HepG2 (cell line): ENCODE results near the gene VAPB. TPM values are rescaled to one million over a fixed set of nuclear protein-coding genes. Genes with fewer than 3 reads are reported as not detected.
A peak's percentile ranks its signal among the peaks of the same experiment; 100 is the strongest.
"Not testable (repeated sequence)": the region's sequence is repeated elsewhere in the genome, so short reads cannot be mapped to it uniquely, and the experiment has no call there.

ENCODE experiments used
- ATAC-seq: fragments of 200-7000 bp; cut with Tn5 transposase; 3 replicates; pipeline ENCODE4 v1.9.1; 2020; ENCODE audit warnings: mild to moderate bottlenecking, moderate library complexity
- BruUV-seq: library from RNA; stranded (reverse); fragments of 400-500 nt; replicated peaks from 2 replicates; lab custom pipeline; 2021; lab: Mats Ljungman, UMichigan
- CTCF ChIA-PET: fragments of 300-600 bp; formaldehyde crosslinking; extraction: SDS; loops from one replicate; lab custom pipeline; 2021; ENCODE audit warnings: low total read pairs, inconsistent platforms, low intra/inter-chr PET ratio; lab: Yijun Ruan, JAX
- POLR2A ChIA-PET: fragments of 350-600 bp; sonication (Branson Sonifier 250); formaldehyde crosslinking; loops from one replicate; lab custom pipeline; 2020; ENCODE audit warnings: antibody characterized with exemption, inconsistent platforms; lab: Yijun Ruan, JAX
- DNase-seq: peaks from one replicate; pipeline ENCODE4 v3.0.0-alpha.2; 2015; ENCODE audit warnings: low spot score
- FAIRE-seq: peaks from 3 replicates; lab custom pipeline; 2011; peaks lifted over from hg19 to GRCh38; lab: Jason Lieb, UNC
- H2AFZ ChIP-seq: one replicate; pipeline ENCODE4 v1.6.1; 2011; ENCODE audit warnings: low read length, inconsistent platforms
- H3K27ac ChIP-seq: fragments of 300-600 bp; 3 replicates; pipeline ENCODE4 v1.8.0; 2011; ENCODE audit warnings: mixed run types, mild to moderate bottlenecking, mixed read lengths, low read length, inconsistent platforms; ENCODE audit not compliant: insufficient read depth; ENCODE audit errors: extremely low read length
- H3K27me3 ChIP-seq, 2 experiments: fragments of 200-600 bp in 1 of 2; 2 replicates in 1 of 2; 3 replicates in 1 of 2; pipeline versions ENCODE4 v1.6.0 to v1.8.0; 2011; ENCODE audit warnings: low read length in 2 of 2, mild to moderate bottlenecking in 2 of 2, moderate library complexity in 2 of 2, inconsistent platforms in 1 of 2; ENCODE audit not compliant: insufficient read depth in 2 of 2, control insufficient read depth in 1 of 2
- H3K36me3 ChIP-seq, 2 experiments: fragments of 200-600 bp in 1 of 2; replicated peaks in 1 of 2; 2 replicates in 1 of 2; 3 replicates in 1 of 2; pipeline versions ENCODE4 v1.5.1 to v1.8.0; 2011; ENCODE audit warnings: low read length in 2 of 2, inconsistent platforms in 1 of 2; ENCODE audit not compliant: insufficient read depth in 2 of 2, control insufficient read depth in 1 of 2
- H3K4me1 ChIP-seq: 2 replicates; pipeline ENCODE4 v1.5.1; 2012; ENCODE audit warnings: low read length, inconsistent platforms; ENCODE audit not compliant: insufficient read depth
- H3K4me2 ChIP-seq: 2 replicates; pipeline ENCODE4 v1.6.0; 2011; ENCODE audit warnings: low read depth, low read length, inconsistent platforms
- H3K4me3 ChIP-seq, 3 experiments: fragments of 200-600 bp in 1 of 3; sonication (generic), shearing (Covaris generic) in 1 of 3; replicated peaks in 1 of 3; 2 replicates each; pipeline ENCODE4 v1.5.1; 2011 to 2016; ENCODE audit warnings: low read length in 3 of 3, inconsistent platforms in 2 of 3, low read depth in 2 of 3, mild to moderate bottlenecking in 2 of 3, control low read depth in 1 of 3, mixed read lengths in 1 of 3; ENCODE audit not compliant: insufficient read depth in 1 of 3
- H3K79me2 ChIP-seq: one replicate; pipeline ENCODE4 v1.6.1; 2011; ENCODE audit warnings: low read length, inconsistent platforms; ENCODE audit not compliant: insufficient read depth
- H3K9ac ChIP-seq: 2 replicates; pipeline ENCODE4 v1.6.0; 2011; ENCODE audit warnings: mild to moderate bottlenecking, low read depth, low read length, inconsistent platforms; ENCODE audit not compliant: insufficient read depth
- H3K9me3 ChIP-seq: 2 replicates; pipeline ENCODE4 v1.5.1; 2012; ENCODE audit warnings: mild to moderate bottlenecking, low read length
- H4K20me1 ChIP-seq: 2 replicates; pipeline ENCODE4 v1.6.0; 2011; ENCODE audit warnings: inconsistent platforms, mild to moderate bottlenecking, low read length, moderate library complexity; ENCODE audit not compliant: insufficient read depth
- FOXC1 ChIP-seq: sonication (generic); formaldehyde crosslinking; IDR thresholded peaks from 2 replicates; pipeline ENCODE4 v1.8.0; 2022; ENCODE audit warnings: mild to moderate bottlenecking, missing genetic modification reagents, borderline replicate concordance
- HIVEP1 ChIP-seq: sonication (generic); formaldehyde crosslinking; IDR thresholded peaks from 2 replicates; pipeline ENCODE4 v1.4.0; 2020; ENCODE audit warnings: mild to moderate bottlenecking, missing genetic modification reagents
- RBM22 ChIP-seq: fragments of 200-400 bp; formaldehyde crosslinking; optimal IDR thresholded peaks from 2 replicates; pipeline ENCODE3; 2017; ENCODE audit warnings: mild to moderate bottlenecking, low read length, moderate library complexity
- WGBS: methylation state at CpG from one replicate; pipeline ENCODE4 v1.1.6; 2017; ENCODE audit warnings: low lambda C conversion rate; 5-methylcytosine and 5-hydroxymethylcytosine counted together
- in situ Hi-C: cut with HindIII; loops from 2 replicates; pipeline ENCODE4 v1.10.0; 2017; ENCODE audit warnings: low pct_unique_long_range_greater_than_20kb; ENCODE audit not compliant: extremely low pct_ligation_motif_present
- intact Hi-C: fragments of 100-400 bp; cut with micrococcal nuclease; formaldehyde crosslinking; loops from one replicate; pipeline ENCODE4 v1.10.0; 2022; ENCODE audit not compliant: unreplicated experiment
- polyA plus RNA-seq, 8 experiments: library from polyadenylated mRNA; depleted of rRNA in 3 of 8; stranded (reverse) in 7 of 8; unstranded in 1 of 8; fragments of >200 nt; fragmentation: Illumina TruSeq in 4 of 8; extraction: Trizol in 4 of 8; gene quantifications; 2 replicates each; pipeline versions ENCODE4 v1.2.1 to v1.2.3, GENCODE V29; 2011 to 2016; ENCODE audit warnings: low read depth in 4 of 8, missing spikeins in 1 of 8, mixed read lengths in 1 of 8; ENCODE audit not compliant: insufficient read depth in 1 of 8
- total RNA-seq, 5 experiments: library from RNA; depleted of rRNA; stranded (reverse); fragments of >200 nt; fragmentation: Illumina TruSeq; extraction: Trizol; gene quantifications; 2 replicates each; pipeline ENCODE4 v1.2.3, GENCODE V29; 2016; ENCODE audit warnings: low read depth in 1 of 5

The VAPB gene
- total and polyA plus RNA-seq, 2 of the 13 experiments (the other 11 are each of a cell fraction or from before 2014, with no cell fraction given), result 18.6 to 48.5 TPM

- TF ChIP-seq FOXC1 (CRISPR knock-in tag), result no peak
- no peak for TF ChIP-seq HIVEP1
- peak; percentile 38 for TF ChIP-seq RBM22
- no peak overlapping the region for H3K27ac ChIP-seq
- H3K36me3 ChIP-seq, result peaks cover 24 to 64% of the 10 kb centered on the region in 2 experiments
- H3K27me3 ChIP-seq, result no peaks in the 10 kb centered on the region
- ATAC-seq, result no peak
- intact Hi-C loops, result no loop called here
- DNase-seq, result no peak
- ChIA-PET POLR2A (no interaction called here), CTCF (no interaction called here)
- no peaks in the 10 kb centered on the region for H3K4me1 ChIP-seq
- no TSS peak for BruUV-seq
- H3K4me3 ChIP-seq, result no peak overlapping the region
- no peak overlapping the region for H2AFZ ChIP-seq
- H3K4me2 ChIP-seq, result no peak overlapping the region
- in situ Hi-C loops, result no loop called here
- no peak for FAIRE-seq
- H3K9me3 ChIP-seq, result no peaks in the 10 kb centered on the region
- 0 out of 2 replicates have a peak, but pooled peaks cover 6% of the 10 kb centered on the region for H4K20me1 ChIP-seq
- WGBS, result 97% methylated on average over 6 of the region's 6 CpGs
- H3K9ac ChIP-seq, result no peak overlapping the region
- peaks cover 54% of the 10 kb centered on the region for H3K79me2 ChIP-seq
Measured at GRCh38 chr20:58424218-58424969, 35.4 kb downstream of the VAPB start.

- Histone ChIP-seq H3K4me1 (peaks cover 16% of the 10 kb centered on the region), H3K36me3 (peaks cover 17 to 54% of the 10 kb centered on the region in 2 experiments), H3K79me2 (peaks cover 73% of the 10 kb centered on the region)
- CTCF ChIA-PET, H3K27me3 ChIP-seq, DNase-seq, H3K9ac ChIP-seq, H2AFZ ChIP-seq, H4K20me1 ChIP-seq, intact Hi-C loops, in situ Hi-C loops, H3K4me2 ChIP-seq, H3K9me3 ChIP-seq, H3K27ac ChIP-seq, ATAC-seq, FAIRE-seq, BruUV-seq, H3K4me3 ChIP-seq, POLR2A ChIA-PET: not testable (repeated sequence)
- WGBS, result 98% methylated on average over 3 of the region's 3 CpGs
Measured at GRCh38 chr20:58427571-58427970, 38.5 kb downstream of the VAPB start.
